ENCODE measurements around the gene KIRREL3.

- TF ChIP-seq, protein P1, sequence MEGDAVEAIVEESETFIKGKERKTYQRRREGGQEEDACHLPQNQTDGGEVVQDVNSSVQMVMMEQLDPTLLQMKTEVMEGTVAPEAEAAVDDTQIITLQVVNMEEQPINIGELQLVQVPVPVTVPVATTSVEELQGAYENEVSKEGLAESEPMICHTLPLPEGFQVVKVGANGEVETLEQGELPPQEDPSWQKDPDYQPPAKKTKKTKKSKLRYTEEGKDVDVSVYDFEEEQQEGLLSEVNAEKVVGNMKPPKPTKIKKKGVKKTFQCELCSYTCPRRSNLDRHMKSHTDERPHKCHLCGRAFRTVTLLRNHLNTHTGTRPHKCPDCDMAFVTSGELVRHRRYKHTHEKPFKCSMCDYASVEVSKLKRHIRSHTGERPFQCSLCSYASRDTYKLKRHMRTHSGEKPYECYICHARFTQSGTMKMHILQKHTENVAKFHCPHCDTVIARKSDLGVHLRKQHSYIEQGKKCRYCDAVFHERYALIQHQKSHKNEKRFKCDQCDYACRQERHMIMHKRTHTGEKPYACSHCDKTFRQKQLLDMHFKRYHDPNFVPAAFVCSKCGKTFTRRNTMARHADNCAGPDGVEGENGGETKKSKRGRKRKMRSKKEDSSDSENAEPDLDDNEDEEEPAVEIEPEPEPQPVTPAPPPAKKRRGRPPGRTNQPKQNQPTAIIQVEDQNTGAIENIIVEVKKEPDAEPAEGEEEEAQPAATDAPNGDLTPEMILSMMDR (conservative IDR thresholded peaks at IDR 0.05), result no peak
- TF ChIP-seq ZFX (IDR thresholded peaks at IDR 0.05), result no peak
These were observed 584.0 kb downstream of the KIRREL3 start for GRCh38 chr11:126416542-126417090.
